ENCODE data around the gene BTBD8.

GRCh38 chr1:92203105-92203504 is 123.0 kb downstream of the BTBD8 start:
- TF ChIP-seq CTCF (IDR thresholded peaks at IDR 0.05 in 4 of 5, conservative IDR thresholded peaks at IDR 0.05 in 1 of 5), result no peak
- no peak for TF ChIP-seq POLR2A (IDR thresholded peaks at IDR 0.05)

All from gastrocnemius medialis (tissue), 4 donors.